NCI-H2081 treated with DMSO at 0.1 percent for 48 hours (cell line): ENCODE results near the gene AXIN2.
A peak's percentile ranks its signal among the peaks of the same experiment; 100 is the strongest.

Experiments used
- DNase-seq: peaks from one replicate; lab custom pipeline; 2025; lab: John Stamatoyannopoulos, UW

AXIN2 gene

GRCh38 chr17:65561452-65562205 lies at the start of gene AXIN2:
Gene AXIN2 (minus strand): TSS chr17:65561648. CDS start chr17:65558620, 3,028 bp downstream.
- peak; percentile 28 for DNase-seq

DNA sequence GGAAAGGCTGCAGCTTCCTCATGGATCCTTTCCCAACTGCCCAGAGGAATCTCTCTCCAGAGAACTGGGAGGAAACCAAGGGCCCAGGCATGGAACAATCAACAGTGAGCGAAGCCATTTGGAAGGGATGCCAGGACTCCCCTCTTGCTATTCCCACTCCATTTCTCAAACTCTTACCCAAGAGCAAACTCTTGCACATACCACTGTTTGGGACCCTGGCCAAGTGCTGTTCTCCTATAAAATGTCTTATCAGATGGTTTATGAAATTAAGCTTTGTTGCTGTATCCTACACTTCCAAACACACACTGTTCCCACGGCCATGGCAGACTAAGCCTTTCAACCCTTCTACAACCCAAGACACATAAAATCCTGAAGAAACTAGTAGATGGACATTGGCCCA lies 48.3 kb upstream of the AXIN2 start:
- DNase-seq: no peak

GRCh38 chr17:65609286-65609685 lies 47.8 kb upstream of the AXIN2 start:
- no peak for DNase-seq

- no peak for DNase-seq
Observed at GRCh38 chr17:65604070-65604469, 42.6 kb upstream of the AXIN2 start.

GRCh38 chr17:65601881-65602280 lies 40.4 kb upstream of the AXIN2 start:
- DNase-seq: no peak

- no peak for DNase-seq
Observed at GRCh38 chr17:65601145-65601544, 39.7 kb upstream of the AXIN2 start.

DNA sequence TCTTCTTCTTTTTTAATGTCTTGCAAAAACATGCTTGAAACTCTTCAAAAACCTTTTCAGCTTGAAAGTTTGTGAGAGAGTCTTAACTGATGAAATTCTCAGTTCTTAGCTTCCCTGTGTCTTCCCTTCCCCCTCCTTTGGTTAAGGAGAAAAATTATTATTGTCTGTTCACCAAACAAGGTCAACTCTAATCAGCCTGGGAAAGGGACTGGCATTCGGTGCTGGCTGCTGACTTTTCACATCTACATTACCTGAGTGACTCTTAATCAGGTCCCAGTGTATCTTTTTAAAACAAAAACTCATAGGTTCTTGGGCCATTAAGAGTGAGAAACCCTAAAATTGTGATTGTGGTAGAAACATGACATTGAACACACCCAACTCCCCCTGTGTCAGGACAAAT lies 39.1 kb upstream of the AXIN2 start:
- DNase-seq: no peak

DNA sequence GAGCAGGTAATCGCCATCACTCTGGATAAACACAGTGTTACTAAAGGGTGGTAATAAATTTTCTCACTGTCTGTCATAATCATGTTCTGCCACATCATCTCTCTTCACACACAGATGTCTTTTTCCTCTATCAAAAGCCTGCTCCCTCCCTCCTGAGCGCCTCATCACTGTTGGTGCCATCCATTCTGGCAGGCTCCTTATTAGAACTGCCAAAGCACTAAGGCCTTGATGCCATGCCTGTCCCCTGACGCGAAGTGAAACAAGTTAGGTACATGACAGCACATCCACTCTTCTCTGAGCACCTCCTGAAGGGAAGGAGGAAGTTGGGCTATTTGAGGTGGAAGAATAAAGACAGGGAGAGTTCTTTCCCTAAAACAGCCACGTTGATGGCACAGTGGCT lies 38.2 kb upstream of the AXIN2 start:
- DNase-seq: no peak

DNA sequence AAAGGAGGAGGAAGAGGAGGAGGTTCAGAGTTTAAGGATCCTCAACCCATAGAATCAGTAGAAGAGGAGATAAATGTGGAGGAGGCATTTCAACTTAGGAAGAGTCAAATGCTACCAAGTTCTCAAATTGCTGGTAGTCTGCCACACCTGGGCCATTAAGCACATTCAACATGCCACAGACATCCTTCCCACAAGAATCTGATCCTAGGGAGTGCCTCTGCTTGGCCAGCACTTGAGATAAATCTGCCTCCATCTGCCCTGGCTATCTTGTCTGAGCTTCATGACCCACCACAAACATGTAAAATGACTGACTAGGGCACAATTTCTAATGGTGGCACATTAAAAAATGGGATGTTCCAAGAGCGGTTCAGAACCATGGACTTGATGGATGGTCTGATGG lies 37.3 kb upstream of the AXIN2 start:
- DNase-seq: no peak

DNA sequence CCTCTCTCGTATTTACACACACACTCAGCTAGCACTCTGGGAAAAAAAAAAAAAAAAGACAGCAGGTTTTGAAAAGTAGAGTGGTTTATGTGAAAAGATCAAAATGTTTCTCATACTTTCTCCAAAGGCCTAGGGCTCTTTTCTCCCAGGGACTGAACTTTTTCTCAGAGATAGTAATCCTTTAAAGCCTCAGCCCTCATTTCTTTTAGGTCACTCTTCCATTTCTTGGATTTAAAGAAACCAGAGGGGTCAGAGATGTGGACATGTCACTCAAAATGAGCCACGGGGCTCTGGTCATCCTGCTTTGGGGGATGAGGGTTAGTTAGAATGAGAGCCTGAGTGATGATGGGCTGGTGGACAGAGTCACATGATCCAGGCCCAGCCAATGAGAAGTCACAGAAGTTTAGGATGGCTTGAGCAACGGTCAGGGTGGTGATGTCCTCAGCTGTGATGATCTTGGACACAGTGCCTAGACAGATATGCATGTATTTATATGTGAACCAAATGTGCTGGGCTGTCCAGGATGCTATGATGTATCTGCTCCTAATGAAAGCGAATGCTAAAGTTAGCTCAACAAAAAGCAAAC lies 33.7 kb upstream of the AXIN2 start:
- DNase-seq: no peak

GRCh38 chr17:65593855-65594845 lies 32.7 kb upstream of the AXIN2 start:
- DNase-seq: no peak

- DNase-seq: no peak
Observed at GRCh38 chr17:65593092-65593854, 31.8 kb upstream of the AXIN2 start.

GRCh38 chr17:65592125-65592965 lies 30.9 kb upstream of the AXIN2 start:
- DNase-seq: no peak

- no peak for DNase-seq
Observed at GRCh38 chr17:65589321-65589720, 27.9 kb upstream of the AXIN2 start.

- no peak for DNase-seq
Observed at GRCh38 chr17:65588181-65588808, 26.8 kb upstream of the AXIN2 start.

DNA sequence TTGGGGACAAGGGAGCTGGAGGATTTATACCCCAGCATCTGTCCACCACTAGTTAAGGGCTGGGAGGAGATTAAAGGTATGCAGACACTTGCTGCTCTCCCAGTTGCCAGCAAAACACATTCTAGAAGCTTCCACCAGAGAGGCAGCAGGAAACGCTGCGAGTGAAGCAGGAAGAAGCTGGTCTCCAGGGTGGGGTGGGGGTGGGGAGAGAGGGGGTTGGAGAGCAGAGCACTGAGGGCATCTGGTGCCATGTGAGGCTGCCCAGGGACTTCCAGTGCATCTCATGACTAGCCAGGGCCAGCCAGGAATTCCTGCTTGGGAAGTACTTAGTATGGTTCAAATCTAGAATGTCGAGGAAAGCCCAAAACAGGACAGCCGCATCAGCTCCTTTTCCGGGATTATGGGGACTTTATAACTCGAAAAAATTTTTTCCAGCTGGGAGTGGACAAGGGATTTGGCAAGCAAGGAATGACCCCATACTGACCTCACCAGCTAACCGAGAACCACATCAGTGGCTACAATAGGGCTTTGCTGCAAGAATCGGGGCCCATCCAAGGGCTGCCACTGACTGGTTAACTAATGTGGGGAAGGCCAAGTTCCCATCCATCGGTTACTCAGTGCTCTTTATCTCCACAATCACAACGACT lies 26.2 kb upstream of the AXIN2 start:
- DNase-seq: no peak

GRCh38 chr17:65586899-65587298 lies 25.5 kb upstream of the AXIN2 start:
- DNase-seq: no peak

- DNase-seq: no peak
Observed at GRCh38 chr17:65584604-65585521, 23.4 kb upstream of the AXIN2 start.
